ENCODE measurements around the gene SKI.

- TF ChIP-seq, protein P1, sequence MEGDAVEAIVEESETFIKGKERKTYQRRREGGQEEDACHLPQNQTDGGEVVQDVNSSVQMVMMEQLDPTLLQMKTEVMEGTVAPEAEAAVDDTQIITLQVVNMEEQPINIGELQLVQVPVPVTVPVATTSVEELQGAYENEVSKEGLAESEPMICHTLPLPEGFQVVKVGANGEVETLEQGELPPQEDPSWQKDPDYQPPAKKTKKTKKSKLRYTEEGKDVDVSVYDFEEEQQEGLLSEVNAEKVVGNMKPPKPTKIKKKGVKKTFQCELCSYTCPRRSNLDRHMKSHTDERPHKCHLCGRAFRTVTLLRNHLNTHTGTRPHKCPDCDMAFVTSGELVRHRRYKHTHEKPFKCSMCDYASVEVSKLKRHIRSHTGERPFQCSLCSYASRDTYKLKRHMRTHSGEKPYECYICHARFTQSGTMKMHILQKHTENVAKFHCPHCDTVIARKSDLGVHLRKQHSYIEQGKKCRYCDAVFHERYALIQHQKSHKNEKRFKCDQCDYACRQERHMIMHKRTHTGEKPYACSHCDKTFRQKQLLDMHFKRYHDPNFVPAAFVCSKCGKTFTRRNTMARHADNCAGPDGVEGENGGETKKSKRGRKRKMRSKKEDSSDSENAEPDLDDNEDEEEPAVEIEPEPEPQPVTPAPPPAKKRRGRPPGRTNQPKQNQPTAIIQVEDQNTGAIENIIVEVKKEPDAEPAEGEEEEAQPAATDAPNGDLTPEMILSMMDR (IDR thresholded peaks at IDR 0.05; ENCODE audit: low read depth, low read length) = no peak
- TF ChIP-seq POLR2A (IDR thresholded peaks at IDR 0.05; ENCODE audit: extremely low read depth, insufficient read length) = no peak
These were observed 130.8 kb downstream of the SKI start for GRCh38 chr1:2358651-2359640.
